AML-193 (cell line): Measurements from ENCODE around the gene SLC9A9.

Source experiments
- DNase-seq, 2 experiments: peaks; one replicate each; lab custom pipeline; 2025; lab: John Stamatoyannopoulos, UW

SLC9A9 gene

GRCh38 chr3:143507735-143508580 is 340.3 kb downstream of the SLC9A9 start:
- DNase-seq: no peak

DNA sequence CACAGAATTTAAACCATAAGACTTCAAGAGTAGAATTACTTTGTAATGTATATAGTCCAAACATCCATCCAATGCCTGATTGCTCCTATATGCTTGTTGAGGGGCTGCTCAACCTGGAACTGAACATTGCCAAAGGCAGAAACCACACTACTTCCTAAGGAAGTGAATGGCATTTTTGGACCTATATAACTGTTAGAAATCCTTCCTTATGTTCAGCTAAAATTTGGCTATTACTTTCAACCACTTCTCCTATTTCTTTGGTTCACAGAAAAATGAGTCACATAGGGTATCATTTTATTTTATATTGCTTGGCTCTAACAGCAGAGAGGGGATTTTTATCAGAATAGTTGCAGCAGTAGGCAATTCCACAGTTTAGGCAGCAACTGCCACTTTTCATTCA is 342.1 kb downstream of the SLC9A9 start:
- DNase-seq: peak; percentile 96 to 98

DNA sequence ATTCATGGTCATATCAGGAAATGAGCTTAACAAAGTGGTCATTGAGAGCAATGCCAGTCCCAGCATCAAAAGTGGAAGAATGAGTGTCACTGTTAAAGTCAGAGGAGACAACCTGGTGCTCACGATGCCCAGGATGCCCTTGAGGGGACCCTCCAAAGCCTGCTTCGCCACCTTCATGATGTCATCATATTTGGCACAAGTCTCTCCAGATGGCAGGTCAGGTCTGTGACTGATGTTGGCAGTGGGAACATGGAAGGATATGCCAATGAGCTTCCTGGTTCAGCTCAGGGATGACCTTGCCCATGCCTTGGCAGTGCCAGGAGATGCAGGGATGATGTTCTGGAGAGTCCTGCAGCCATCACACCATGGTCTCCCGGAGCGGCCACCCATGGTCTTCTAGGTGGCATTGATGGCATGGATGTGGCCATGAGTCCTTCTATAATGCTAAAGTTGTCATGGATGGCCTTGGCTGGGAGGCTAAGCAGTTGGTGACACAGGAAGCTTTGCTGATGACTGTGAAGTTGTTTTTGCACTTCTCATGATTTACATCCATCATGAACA is 344.9 kb downstream of the SLC9A9 start:
- DNase-seq: no peak

DNA sequence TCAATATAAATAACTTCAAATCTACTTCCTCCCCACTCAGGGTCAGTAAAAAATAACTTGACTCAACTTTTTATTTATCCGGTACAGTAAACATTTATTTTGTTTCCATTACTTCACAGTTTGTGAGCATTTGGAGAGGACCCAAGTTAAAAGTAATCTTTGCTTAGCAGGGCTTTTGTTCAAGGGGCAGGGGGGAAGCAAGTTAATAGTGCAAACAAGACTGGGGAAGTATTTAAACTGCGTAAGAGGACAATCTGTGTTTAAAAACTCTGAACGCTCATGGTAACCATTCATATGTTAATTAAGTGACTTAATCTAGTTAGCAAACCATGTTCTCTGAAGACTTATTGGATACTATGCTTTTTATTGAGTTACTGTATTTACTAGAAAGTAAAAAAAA is 346.2 kb downstream of the SLC9A9 start:
- no peak for DNase-seq

DNA sequence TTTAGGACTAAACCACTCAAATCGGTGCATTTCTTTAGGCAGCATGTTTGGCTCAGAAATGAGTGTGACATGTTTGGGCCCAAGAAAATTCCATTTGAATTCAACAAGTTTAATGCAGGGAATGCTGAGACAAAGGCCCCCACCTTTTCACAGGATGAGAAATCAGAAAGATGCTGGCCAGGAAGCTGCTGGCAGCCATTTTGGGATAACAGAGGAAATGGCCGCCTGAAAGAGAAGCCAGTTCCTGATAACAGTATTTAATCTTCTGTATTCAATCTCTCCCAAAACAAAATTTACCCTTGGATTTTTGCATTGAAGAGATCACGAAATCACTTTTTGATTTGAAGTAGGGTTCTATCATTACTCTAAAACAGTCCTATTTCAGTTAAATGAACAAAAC is 350.9 kb downstream of the SLC9A9 start:
- no peak for DNase-seq

GRCh38 chr3:143496191-143496590 is 352.1 kb downstream of the SLC9A9 start:
- no peak for DNase-seq

- DNase-seq: no peak
Observed at GRCh38 chr3:143495527-143495926, 352.7 kb downstream of the SLC9A9 start.

DNA sequence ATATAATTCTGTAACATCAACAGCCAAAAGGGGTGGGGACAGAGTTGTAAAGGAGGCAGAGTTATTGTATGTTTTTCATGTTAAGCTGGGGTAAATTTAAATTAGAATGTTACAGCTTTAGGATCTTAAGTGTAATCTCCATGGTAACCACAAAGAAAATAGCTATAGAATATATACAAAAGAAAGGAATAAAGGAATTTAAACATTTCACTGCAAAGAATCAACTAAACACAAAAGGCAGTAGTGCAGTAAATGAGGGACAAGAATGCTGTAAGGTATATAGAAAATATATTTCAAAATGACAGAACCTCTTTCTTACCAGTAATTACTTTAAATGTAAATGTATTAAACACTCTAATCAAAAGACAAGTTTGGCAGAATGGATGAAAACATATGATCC is 361.7 kb downstream of the SLC9A9 start:
- DNase-seq: no peak

- DNase-seq: no peak
Observed at GRCh38 chr3:143484846-143485512, 363.3 kb downstream of the SLC9A9 start.

GRCh38 chr3:143483214-143483613 is 365.1 kb downstream of the SLC9A9 start:
- no peak for DNase-seq

DNA sequence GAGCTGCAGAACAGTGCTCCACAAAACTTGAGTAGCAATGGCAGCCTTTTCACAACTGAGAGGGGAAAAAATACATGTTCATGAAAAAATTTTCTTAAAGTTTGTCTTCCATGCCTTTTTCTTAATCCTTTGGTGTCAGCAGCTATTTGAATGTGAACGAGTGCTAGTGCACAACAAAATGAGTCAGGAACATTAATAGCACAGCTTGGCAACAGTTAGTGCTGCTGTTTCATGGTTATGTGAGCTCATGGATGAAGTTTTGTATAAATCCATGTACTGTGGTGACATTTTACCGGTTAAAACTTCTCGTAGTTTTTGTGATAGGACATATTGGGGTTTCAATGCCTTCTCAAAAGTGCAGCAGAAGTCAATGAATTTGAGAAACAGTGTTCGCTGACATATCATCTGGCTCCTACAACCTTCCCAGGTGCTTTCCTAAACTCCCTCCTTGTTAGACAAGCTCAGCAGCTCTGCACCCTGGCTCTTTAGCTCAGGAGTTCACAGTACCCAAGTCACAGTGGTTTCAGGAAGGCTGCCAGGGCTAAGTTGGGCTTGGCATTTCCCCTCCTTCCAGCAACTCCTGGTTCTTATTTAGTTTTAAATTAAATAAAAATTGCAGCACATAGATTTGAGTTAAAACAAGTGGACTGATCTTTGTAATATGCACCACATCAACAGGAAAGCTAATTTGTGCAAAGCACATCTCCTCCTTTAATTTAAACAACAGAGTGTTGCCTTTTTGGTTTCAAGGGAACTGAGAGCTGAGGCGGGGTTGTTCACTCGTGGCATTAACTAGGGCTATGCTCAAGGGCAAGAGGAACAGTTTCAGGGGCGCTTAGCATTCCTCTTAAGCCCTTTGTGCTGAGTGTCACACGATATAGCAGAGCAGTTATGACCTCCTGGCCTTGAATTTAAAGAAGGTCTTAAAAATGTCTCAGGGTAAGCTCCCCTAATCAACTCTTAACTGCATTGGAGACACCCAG is 365.9 kb downstream of the SLC9A9 start:
- DNase-seq: no peak

DNA sequence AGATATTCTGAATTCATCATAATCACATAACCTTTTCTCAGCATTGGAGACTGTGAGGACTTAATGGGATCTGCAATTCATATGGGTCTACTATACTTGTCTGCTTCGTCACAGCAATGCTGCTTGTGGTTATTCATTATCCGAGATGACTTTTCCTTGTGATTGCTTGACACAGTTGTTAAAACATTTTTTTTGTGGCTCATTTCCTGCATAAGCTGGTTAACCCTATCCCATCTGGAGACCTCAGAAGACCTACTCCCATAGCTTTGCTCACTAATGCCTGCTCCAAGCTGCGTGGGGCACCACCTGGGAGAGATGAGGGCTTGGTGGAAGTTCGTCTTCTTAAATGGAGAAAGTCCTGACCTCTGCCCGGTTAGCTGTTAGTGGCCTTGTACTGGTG is 367.9 kb downstream of the SLC9A9 start:
- DNase-seq: no peak

DNA sequence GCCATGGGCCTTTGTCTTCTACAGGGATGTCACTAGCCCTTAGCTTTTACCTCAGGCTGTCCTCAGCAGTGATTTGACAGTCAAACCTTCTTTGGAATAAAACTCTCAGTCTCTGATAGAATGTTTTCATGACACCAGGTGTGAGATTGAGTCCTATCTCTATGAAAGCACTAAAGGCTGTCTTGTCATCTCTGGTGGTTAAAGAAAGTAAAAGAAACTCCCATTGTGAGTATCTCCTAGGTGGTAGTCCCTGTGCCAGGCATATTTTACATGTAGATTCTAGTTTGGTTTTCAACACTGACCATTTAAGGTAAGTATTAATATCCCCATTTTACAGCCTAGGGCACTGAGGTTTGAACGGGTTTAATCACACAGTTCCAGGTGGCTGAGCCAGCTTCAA is 368.5 kb downstream of the SLC9A9 start:
- no peak for DNase-seq

DNA sequence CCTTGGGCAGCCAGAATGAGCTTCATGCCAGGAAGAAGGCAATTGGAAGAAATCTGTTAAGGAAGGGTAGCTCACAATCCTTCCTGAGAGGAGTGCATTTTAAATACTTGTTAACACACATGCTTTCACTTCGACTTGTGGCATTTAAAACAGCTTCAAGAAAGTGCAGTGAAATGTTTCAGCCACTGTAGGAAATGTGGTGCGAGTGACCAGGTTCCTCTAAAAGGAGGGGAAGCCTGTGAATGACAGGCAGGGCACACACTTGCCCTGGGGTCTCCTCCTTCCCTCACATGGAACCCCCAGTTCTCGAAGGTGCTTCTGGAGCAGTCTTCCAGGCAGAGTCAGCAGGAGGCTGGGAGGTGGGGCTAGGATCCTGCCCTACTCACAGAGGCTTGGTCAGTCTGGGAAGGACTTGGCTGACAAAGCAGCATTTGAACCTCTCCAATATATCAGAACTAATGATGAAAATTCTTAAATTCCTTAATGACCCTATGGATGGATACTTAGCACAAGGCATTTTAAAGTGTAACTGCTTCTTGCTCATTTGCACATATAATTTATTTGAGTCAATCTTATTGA is 370.1 kb downstream of the SLC9A9 start:
- DNase-seq: no peak

- DNase-seq: no peak
Observed at GRCh38 chr3:143476965-143477640, 371.2 kb downstream of the SLC9A9 start.

GRCh38 chr3:143475981-143476380 is 372.3 kb downstream of the SLC9A9 start:
- no peak for DNase-seq

DNA sequence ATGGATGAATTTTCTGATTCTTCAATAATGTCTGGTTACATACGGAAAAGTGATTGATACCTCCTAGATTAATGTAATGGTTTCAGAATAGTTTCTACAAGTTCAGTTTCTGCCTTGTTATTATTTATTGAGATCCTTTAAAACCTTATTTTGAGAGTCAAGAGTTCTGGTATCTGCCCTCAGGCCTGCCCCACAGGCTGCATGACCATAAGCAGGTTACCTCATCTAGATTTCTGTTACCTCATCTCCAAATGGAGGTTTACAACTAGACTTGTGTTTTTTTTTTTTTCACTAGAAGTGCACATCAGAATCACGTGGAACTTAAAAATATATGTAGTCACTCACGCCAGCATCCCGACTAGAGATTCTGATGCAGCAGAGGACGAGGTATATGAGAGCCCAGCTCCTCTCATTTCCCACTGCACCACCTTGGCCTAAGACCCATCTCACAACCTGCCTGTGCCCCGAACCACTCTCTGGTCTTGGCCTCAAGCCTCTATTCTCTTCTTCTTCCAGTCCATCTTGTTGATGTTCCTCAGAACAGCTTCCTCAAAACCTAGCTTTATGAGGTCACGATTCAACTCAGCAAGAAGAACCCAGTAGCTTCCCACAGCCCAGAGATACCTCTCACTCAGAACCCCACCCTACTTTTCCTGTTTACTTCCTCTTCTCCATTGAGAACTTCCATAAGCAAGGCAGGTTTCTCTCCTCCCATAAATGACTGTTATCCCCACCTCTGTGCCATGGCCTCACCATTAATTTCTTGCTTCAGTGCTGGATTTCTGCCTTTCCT is 375.3 kb downstream of the SLC9A9 start:
- DNase-seq: no peak

DNA sequence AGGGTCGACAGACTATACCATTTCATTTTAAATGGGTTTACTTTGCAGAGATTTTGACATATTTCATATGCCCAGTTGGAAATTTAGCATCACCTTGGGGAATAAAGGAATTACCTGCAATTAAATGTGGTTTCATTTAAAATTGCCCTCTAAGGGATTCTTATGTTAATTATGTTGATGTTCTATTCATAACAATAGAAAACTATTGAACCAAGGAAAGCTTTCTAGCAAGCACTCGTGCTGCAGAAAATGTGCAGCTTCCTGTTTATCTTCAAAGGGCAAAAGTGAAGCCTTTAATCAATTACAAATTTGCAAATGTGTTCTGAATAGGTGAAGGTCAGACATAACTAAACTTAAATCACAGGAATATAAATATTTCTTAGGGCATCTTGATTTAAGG is 376.6 kb downstream of the SLC9A9 start:
- DNase-seq: no peak

- no peak for DNase-seq
Observed at GRCh38 chr3:143469159-143469558, 379.1 kb downstream of the SLC9A9 start.

GRCh38 chr3:143465666-143466065 is 382.6 kb downstream of the SLC9A9 start:
- no peak for DNase-seq
